ENCODE data around the gene IRGC. TPM values are rescaled to one million over a fixed set of nuclear protein-coding genes. Genes with fewer than 3 reads are reported as not detected.
A peak's percentile ranks its signal among the peaks of the same experiment; 100 is the strongest.

Gene IRGC
- total RNA-seq, 1 experiment from 2014 or later = not detected

- no peak for DNase-seq
- Mint-ChIP-seq H3K36me3 (ENCODE audit: insufficient read depth in 1 of 3, low read depth in 3 of 3) (no peaks in the 10 kb centered on the region), H3K27ac (peak overlapping the region in 1 of 3 experiments; percentile 39; a peak in 2 of 7 replicates), H3K4me3 (no peak overlapping the region), H3K4me1 (peaks cover 4 to 11% of the 10 kb centered on the region in 2 experiments; a peak in 3 of 4 replicates), H3K27me3 (ENCODE audit: low read depth) (peaks cover 4% of the 10 kb centered on the region), H3K9me3 (no peaks in the 10 kb centered on the region)
- peaks cover 2% of the 10 kb centered on the region for H3K23me2 ChIP-seq (ENCODE audit: insufficient read length, low read depth, low read length, poor library complexity, severe bottlenecking)
- no peak overlapping the region for H3K4ac ChIP-seq (ENCODE audit: low read depth, low read length)
- no peak overlapping the region for H3K14ac ChIP-seq (ENCODE audit: insufficient read depth, low read length)
- no peak overlapping the region for H3K56ac ChIP-seq (ENCODE audit: insufficient read length, low read depth, low read length)
- H2BK5ac ChIP-seq (ENCODE audit: insufficient read length, low read length) = no peak overlapping the region
- no peak overlapping the region for H2BK15ac ChIP-seq (ENCODE audit: low read depth, low read length)
- H3K9ac ChIP-seq (ENCODE audit: extremely low read depth, insufficient read length, low read length) = no peak overlapping the region
- no peak overlapping the region for H2BK12ac ChIP-seq (ENCODE audit: insufficient read length, low read depth, low read length)
- H2BK120ac ChIP-seq (ENCODE audit: low read depth, low read length, poor library complexity, severe bottlenecking) = no peak overlapping the region
- no peaks in the 10 kb centered on the region for H3K9me3 ChIP-seq (ENCODE audit: control insufficient read depth, low read depth, low read length)
- H4K8ac ChIP-seq (replicated peaks; ENCODE audit: insufficient read length, low read depth, low read length) = no peak overlapping the region
- H2AK5ac ChIP-seq (ENCODE audit: insufficient read length, low read length) = no peak overlapping the region
- WGBS (ENCODE audit: extremely low coverage, insufficient read length, low lambda C conversion rate) = no CpG with 5 or more reads among the region's 10 CpGs
- H2AFZ ChIP-seq (ENCODE audit: low read length) = no peak overlapping the region
- H3K4me1 ChIP-seq (ENCODE audit: insufficient read depth, low read length) = no peaks in the 10 kb centered on the region
- no peaks in the 10 kb centered on the region for H3K27me3 ChIP-seq (ENCODE audit: insufficient read depth, low read length)
- no peak overlapping the region for H4K91ac ChIP-seq (ENCODE audit: insufficient read length, low read depth, low read length)
- H3K23ac ChIP-seq (ENCODE audit: insufficient read length, low read depth, low read length) = no peak overlapping the region
- H3K18ac ChIP-seq (ENCODE audit: insufficient read length, low read depth, low read length) = no peak overlapping the region
- no peak overlapping the region for H2BK20ac ChIP-seq (ENCODE audit: low read depth, low read length, poor library complexity, severe bottlenecking)
- TF ChIP-seq CTCF (conservative IDR thresholded peaks at IDR 0.05) = no peak
- no peak overlapping the region for H3K27ac ChIP-seq (ENCODE audit: insufficient read length, low read depth, low read length)
- H3K79me1 ChIP-seq (ENCODE audit: insufficient read depth, low read depth, low read length, poor library complexity, severe bottlenecking) = no peaks in the 10 kb centered on the region
- no peaks in the 10 kb centered on the region for H3K79me2 ChIP-seq (ENCODE audit: insufficient read depth, low read length)
- no peak overlapping the region for H4K5ac ChIP-seq (ENCODE audit: insufficient read length, low read depth, low read length)
- no peak overlapping the region for H3T11ph ChIP-seq (ENCODE audit: low read length)
- no peaks in the 10 kb centered on the region for H4K20me1 ChIP-seq (ENCODE audit: control insufficient read depth, insufficient read depth, insufficient read length)
- H3K4me2 ChIP-seq (ENCODE audit: insufficient read depth, insufficient read length, low read length) = no peak overlapping the region
Measured at GRCh38 chr19:43720936-43721335, 5.1 kb downstream of the IRGC start.

Measured in H9 (cell line).